Epithelial cell of proximal tubule (primary cell): ENCODE results near the gene TMEM204. TPM values are rescaled to one million over a fixed set of nuclear protein-coding genes. Genes with fewer than 3 reads are reported as not detected.

Experiments
- DNase-seq: peaks from one replicate; pipeline ENCODE4 v3.0.0-alpha.2; 2011; ENCODE audit warnings: low read depth
- H3K4me3 ChIP-seq: 2 replicates; pipeline ENCODE4 v1.5.1; 2011; ENCODE audit warnings: low read depth, mild to moderate bottlenecking, low read length
- CTCF ChIP-seq: conservative IDR thresholded peaks from 2 replicates; pipeline ENCODE4 v1.5.1; 2012; ENCODE audit warnings: low read depth, mild to moderate bottlenecking, low read length
- total RNA-seq: library from RNA; depleted of rRNA; stranded (reverse); fragments of >200 nt; gene quantifications from 2 replicates; pipeline ENCODE4 v1.2.3, GENCODE V29; 2015

The TMEM204 gene
- total RNA-seq, 1 donor from 2014 or later = not detected

DNA sequence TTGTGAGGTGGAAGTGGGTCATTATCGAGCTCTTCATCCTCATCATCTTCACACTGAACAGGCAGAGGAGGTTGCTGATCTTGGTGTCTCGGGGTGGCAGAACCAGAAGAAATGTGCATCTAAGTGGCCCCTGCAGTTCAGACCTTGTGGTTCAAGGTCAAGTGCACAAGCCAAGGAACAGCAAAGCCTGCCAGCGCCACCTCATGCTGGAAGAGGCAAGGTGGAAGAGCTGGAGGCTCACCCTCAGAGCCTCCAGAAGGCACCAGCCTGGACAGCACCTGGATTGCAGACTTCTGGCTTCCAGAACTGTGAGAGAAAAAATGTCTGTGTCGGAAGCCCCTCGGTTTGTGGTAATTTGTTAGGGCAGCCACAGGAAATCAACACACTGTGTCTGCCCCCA, 45.7 kb downstream of the TMEM204 start:
- H3K4me3 ChIP-seq = no peak overlapping the region
- no peak for DNase-seq
- TF ChIP-seq CTCF = no peak

DNA sequence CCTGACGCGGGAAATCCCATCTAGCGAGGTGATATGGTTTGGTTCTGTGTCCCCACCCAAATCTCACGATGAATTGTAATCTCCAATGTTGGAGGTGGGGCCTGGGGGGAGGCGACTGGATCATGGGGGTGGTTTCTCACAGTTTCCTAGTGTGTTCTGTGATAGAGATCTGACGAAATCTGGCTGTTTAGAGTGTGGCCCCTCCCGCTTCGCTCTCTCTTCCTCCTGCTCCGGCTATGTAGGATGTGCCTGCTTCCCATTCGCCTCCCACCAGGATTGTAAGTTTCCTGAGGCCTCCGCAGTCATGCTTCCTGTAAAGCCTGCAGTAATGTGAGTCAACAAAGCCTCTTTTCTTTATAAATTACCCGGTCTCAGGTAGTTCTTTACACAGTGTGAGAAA, 46.8 kb downstream of the TMEM204 start:
- no peak overlapping the region for H3K4me3 ChIP-seq
- DNase-seq = no peak
- TF ChIP-seq CTCF = no peak

DNA sequence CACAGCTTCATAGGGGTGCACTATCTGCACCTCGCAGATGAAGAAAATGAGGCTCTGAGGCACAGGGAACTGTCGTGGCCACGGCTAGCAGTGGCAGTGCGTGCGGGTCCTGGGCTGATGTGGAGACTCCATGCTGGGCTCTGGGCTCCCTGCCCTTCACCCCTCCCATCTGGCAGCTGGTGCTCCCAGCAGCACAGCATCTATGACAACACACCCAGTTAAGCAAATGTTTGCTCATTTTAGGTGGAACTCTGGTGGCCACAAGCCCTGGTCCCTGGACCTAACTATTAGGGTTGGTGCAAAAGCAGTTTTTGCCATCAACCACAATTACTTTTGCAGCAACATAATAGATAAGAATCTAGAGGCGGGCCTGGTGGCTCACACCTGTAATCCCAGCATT, 47.5 kb downstream of the TMEM204 start:
- TF ChIP-seq CTCF = no peak
- DNase-seq = no peak

GRCh38 chr16:1581804-1582203, 48.3 kb downstream of the TMEM204 start:
- TF ChIP-seq CTCF = no peak
- no peak overlapping the region for H3K4me3 ChIP-seq
- no peak for DNase-seq

More for the DNA sequence above, 47.5 kb downstream of the TMEM204 start:
- H3K4me3 ChIP-seq = no peak overlapping the region

GRCh38 chr16:1583180-1583579, 49.7 kb downstream of the TMEM204 start:
- TF ChIP-seq CTCF = no peak
- DNase-seq = no peak
- no peak overlapping the region for H3K4me3 ChIP-seq

DNA sequence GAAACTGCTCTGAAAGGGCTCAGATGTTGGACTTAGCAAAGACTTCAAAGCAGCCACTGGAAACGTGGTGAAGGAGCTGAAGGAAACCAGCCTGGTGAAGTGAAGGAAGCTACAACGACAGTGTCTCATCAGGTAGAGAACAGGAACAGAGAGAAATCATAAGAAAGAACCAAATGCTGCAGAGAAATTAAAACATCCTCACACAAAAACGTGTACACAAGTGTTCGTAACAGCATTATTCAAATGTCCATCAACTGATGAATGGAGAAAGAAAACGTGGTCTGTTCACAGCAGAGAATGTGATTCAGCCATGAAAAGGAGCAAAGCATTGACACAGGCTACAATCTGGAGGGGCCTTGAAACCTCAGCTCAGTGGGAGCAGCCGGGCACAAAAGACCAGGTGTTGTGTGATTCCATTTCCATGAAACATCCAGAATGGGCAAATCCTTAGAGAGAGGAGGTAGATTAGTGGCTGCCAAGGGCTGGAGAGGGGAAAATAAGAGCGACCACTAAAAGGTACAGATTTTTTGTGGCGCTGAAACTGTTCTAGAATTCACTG, 51.5 kb downstream of the TMEM204 start:
- DNase-seq = no peak
- no peak overlapping the region for H3K4me3 ChIP-seq
- no peak for TF ChIP-seq CTCF

DNA sequence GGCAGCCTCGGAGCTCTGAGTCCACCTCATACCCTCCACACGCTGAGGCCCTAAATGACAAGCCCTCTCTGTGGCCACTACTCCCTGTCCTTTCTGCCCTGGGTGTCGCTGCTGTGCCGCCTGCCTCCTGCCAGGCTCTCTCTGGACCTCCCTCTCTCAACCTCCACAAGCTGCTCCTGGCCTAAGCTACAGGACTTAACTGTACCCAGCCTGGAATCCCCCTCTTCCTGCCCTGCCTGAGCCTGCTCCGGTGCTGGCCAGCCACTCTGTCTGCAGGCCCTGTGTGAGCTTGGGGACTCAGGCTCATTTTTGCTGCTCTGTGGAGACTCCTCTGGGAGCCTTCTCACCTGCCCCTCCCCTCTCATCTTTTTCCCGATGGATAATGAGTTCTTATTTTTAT, 56.9 kb downstream of the TMEM204 start:
- H3K4me3 ChIP-seq = no peak overlapping the region
- no peak for TF ChIP-seq CTCF
- DNase-seq = no peak
